DOHH2 (cell line): ENCODE results near the gene EPHB4.
A peak's percentile ranks its signal among the peaks of the same experiment; 100 is the strongest.

Source experiments
- H3F3A ChIP-seq: fragments of 200-600 bp; sonication (generic), shearing (Covaris generic); 2 replicates; pipeline ENCODE4 v1.6.0; 2016; ENCODE audit warnings: antibody characterized with exemption, mild to moderate bottlenecking; ENCODE audit not compliant: control insufficient read depth, insufficient read depth
- H3K27ac ChIP-seq: fragments of 200-600 bp; sonication (generic); 2 replicates; pipeline ENCODE4 v1.5.1; 2014; ENCODE audit warnings: low read depth, mild to moderate bottlenecking, low read length, moderate library complexity
- H3K27me3 ChIP-seq: fragments of 200-600 bp; sonication (generic); 2 replicates; pipeline ENCODE4 v1.6.1; 2014; ENCODE audit warnings: mild to moderate bottlenecking, low read length, mixed read lengths; ENCODE audit not compliant: control insufficient read depth
- H3K36me3 ChIP-seq: fragments of 200-600 bp; sonication (generic); 2 replicates; pipeline ENCODE4 v1.6.1; 2014; ENCODE audit warnings: mild to moderate bottlenecking, low read length, moderate library complexity, mixed read lengths; ENCODE audit not compliant: control insufficient read depth
- H3K4me1 ChIP-seq: fragments of 200-600 bp; sonication (generic); 2 replicates; pipeline ENCODE4 v1.6.1; 2014; ENCODE audit warnings: mild to moderate bottlenecking, low read length, mixed read lengths; ENCODE audit not compliant: control insufficient read depth
- H3K4me2 ChIP-seq: fragments of 200-600 bp; sonication (generic); 2 replicates; pipeline ENCODE4 v1.6.0; 2014; ENCODE audit warnings: mild to moderate bottlenecking, low read length, moderate library complexity
- H3K4me3 ChIP-seq: fragments of 200-600 bp; sonication (generic); 2 replicates; pipeline ENCODE4 v1.5.1; 2014; ENCODE audit warnings: mild to moderate bottlenecking, low read length, mixed read lengths
- H3K79me2 ChIP-seq: fragments of 200-600 bp; sonication (generic); 2 replicates; pipeline ENCODE4 v1.6.1; 2014; ENCODE audit warnings: mild to moderate bottlenecking, low read length, mixed read lengths; ENCODE audit not compliant: control insufficient read depth
- H3K9me2 ChIP-seq: fragments of 200-600 bp; sonication (generic); replicated peaks from 2 replicates; pipeline ENCODE4 v1.6.1; 2014; ENCODE audit warnings: mild to moderate bottlenecking, low read length, mixed read lengths; ENCODE audit not compliant: control insufficient read depth
- H3K9me3 ChIP-seq: fragments of 200-600 bp; sonication (generic); 2 replicates; pipeline ENCODE4 v1.6.1; 2014; ENCODE audit warnings: antibody characterized with exemption, low read length, mixed read lengths; ENCODE audit not compliant: control insufficient read depth, insufficient read depth
- H4K20me1 ChIP-seq: fragments of 200-600 bp; sonication (generic); 2 replicates; pipeline ENCODE4 v1.6.0; 2014; ENCODE audit warnings: low read depth, mild to moderate bottlenecking, antibody characterized with exemption, low read length, moderate library complexity; ENCODE audit not compliant: control insufficient read depth, insufficient read depth
- CTCF ChIP-seq: fragments of 200-600 bp; sonication (generic); IDR thresholded peaks from one replicate; pipeline ENCODE4 v1.5.1; 2014; ENCODE audit warnings: antibody characterized with exemption, mild to moderate bottlenecking, low read depth, low read length; ENCODE audit not compliant: poor library complexity, severe bottlenecking
- EZH2phosphoT487 ChIP-seq: fragments of 200-600 bp; sonication (generic); IDR thresholded peaks from 2 replicates; pipeline ENCODE4 v1.6.1; 2017; ENCODE audit warnings: borderline replicate concordance, mild to moderate bottlenecking, antibody characterized with exemption, low read length, moderate library complexity, mixed read lengths

Gene EPHB4

GRCh38 chr7:100789055-100789454 is 38.3 kb downstream of the EPHB4 start:
- Histone ChIP-seq H3K36me3 (no peaks in the 10 kb centered on the region), H3K79me2 (no peaks in the 10 kb centered on the region), H3F3A (no peaks in the 10 kb centered on the region), H3K9me3 (no peaks in the 10 kb centered on the region), H3K27ac (no peak overlapping the region), H3K27me3 (peaks cover 4% of the 10 kb centered on the region), H3K4me1 (peaks cover 11% of the 10 kb centered on the region), H3K9me2 (no peaks in the 10 kb centered on the region), H3K4me3 (no peak overlapping the region), H3K4me2 (no peak overlapping the region), H4K20me1 (no peaks in the 10 kb centered on the region)
- TF ChIP-seq CTCF (peak; percentile 20), EZH2phosphoT487 (no peak)

DNA sequence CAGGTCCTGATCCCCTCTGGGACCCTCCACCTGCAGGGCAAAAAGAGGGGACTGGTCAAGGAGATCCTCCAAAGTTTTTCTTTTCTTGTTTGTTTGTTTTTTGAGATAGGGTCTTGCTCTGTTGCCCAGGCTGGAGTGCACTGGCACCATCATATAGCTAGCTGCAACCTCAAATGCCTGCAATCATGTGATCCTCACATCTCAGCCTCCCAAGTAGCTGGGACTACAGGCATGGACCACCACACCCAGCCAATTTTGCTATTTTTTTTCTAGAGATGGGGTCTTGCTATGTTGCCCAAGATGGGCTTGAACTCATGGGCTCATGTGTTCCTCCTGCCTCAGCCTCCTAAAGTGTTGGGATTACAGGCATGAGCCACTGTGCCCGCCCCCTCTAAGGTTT is 41.0 kb downstream of the EPHB4 start:
- Histone ChIP-seq H3K27ac (no peak overlapping the region), H3K4me3 (peak overlapping the region; percentile 25), H3K4me1 (peaks cover 11% of the 10 kb centered on the region), H4K20me1 (no peaks in the 10 kb centered on the region), H3K36me3 (no peaks in the 10 kb centered on the region), H3K9me2 (no peaks in the 10 kb centered on the region), H3K27me3 (peaks cover 4% of the 10 kb centered on the region), H3F3A (no peaks in the 10 kb centered on the region), H3K9me3 (no peaks in the 10 kb centered on the region), H3K4me2 (peak overlapping the region; percentile 35), H3K79me2 (no peaks in the 10 kb centered on the region)
- TF ChIP-seq CTCF (no peak), EZH2phosphoT487 (no peak)

- H3K4me3 ChIP-seq: peak overlapping the region; percentile 25
- peaks cover 4% of the 10 kb centered on the region for H3K27me3 ChIP-seq
- TF ChIP-seq CTCF (no peak), EZH2phosphoT487 (no peak)
Observed at GRCh38 chr7:100785878-100786277, 41.4 kb downstream of the EPHB4 start.

DNA sequence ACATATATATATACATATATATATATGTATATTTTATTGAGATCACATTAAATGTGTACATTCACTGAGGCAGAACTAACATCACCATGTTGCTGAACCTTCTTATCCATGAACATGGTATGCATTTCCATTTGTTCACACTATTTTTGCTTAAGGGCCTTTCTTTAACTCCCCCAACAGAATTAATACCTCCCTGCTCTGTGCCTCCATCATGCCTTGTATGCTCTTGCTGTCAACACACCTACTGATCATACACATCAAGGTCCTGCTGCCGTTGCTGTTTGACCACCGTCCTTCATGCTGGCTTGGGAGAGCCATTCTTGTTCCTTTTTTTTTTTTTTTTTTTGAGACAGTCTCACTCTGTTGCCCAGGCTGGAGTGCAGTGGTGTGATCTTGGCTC is 43.5 kb downstream of the EPHB4 start:
- H3K79me2 ChIP-seq: no peaks in the 10 kb centered on the region
- H3K27ac ChIP-seq: no peak overlapping the region
- peaks cover 4% of the 10 kb centered on the region for H3K27me3 ChIP-seq
- peaks cover 11% of the 10 kb centered on the region for H3K4me1 ChIP-seq
- TF ChIP-seq EZH2phosphoT487 (no peak), CTCF (no peak)
- H3F3A ChIP-seq: no peaks in the 10 kb centered on the region
- H4K20me1 ChIP-seq: no peaks in the 10 kb centered on the region
- no peak overlapping the region for H3K4me2 ChIP-seq
- H3K36me3 ChIP-seq: no peaks in the 10 kb centered on the region
- no peak overlapping the region for H3K4me3 ChIP-seq
- H3K9me3 ChIP-seq: no peaks in the 10 kb centered on the region
- H3K9me2 ChIP-seq: no peaks in the 10 kb centered on the region

More at GRCh38 chr7:100785878-100786277, 41.4 kb downstream of the EPHB4 start:
- no peaks in the 10 kb centered on the region for H3K36me3 ChIP-seq
- H4K20me1 ChIP-seq: no peaks in the 10 kb centered on the region
- H3F3A ChIP-seq: no peaks in the 10 kb centered on the region
- H3K9me2 ChIP-seq: no peaks in the 10 kb centered on the region
- H3K4me1 ChIP-seq: peaks cover 11% of the 10 kb centered on the region
- no peak overlapping the region for H3K27ac ChIP-seq
- no peaks in the 10 kb centered on the region for H3K79me2 ChIP-seq
- peak overlapping the region; percentile 35 for H3K4me2 ChIP-seq
- no peaks in the 10 kb centered on the region for H3K9me3 ChIP-seq
